ENCODE measurements around the gene AQP2.

DNA sequence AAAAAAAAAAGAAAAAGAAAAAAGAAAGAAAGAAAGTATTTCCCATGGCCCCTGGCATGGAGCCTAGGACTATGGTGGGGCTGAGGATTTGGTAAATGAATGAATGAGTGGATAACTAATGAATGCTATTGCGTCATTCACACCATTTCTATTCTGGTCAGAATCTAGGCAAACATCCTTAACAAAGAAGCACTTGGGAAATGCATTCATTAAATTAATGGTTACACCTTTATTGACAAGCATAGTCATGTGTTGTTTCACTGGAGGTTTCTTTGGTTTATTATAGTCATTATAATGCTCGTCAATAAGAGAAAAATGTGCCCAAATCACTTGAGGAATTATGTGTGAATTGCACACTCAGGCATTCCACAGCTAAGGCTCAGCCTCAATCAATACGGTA is 13.6 kb upstream of the AQP2 start:
- TF ChIP-seq, protein P1, sequence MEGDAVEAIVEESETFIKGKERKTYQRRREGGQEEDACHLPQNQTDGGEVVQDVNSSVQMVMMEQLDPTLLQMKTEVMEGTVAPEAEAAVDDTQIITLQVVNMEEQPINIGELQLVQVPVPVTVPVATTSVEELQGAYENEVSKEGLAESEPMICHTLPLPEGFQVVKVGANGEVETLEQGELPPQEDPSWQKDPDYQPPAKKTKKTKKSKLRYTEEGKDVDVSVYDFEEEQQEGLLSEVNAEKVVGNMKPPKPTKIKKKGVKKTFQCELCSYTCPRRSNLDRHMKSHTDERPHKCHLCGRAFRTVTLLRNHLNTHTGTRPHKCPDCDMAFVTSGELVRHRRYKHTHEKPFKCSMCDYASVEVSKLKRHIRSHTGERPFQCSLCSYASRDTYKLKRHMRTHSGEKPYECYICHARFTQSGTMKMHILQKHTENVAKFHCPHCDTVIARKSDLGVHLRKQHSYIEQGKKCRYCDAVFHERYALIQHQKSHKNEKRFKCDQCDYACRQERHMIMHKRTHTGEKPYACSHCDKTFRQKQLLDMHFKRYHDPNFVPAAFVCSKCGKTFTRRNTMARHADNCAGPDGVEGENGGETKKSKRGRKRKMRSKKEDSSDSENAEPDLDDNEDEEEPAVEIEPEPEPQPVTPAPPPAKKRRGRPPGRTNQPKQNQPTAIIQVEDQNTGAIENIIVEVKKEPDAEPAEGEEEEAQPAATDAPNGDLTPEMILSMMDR (IDR thresholded peaks at IDR 0.05): no peak
- TF ChIP-seq POLR2AphosphoS5 (IDR thresholded peaks at IDR 0.05): no peak

Data from prostate gland (tissue), 2 donors.